HS-27A (cell line): ENCODE measurements around the gene DDC.
"Not testable (repeated sequence)": the region's sequence is repeated elsewhere in the genome, so short reads cannot be mapped to it uniquely, and the experiment has no call there.

Source experiments
- DNase-seq: peaks from one replicate; pipeline ENCODE4 v3.0.0-alpha.2; 2012; ENCODE audit warnings: low read depth, missing footprints

The DDC gene

DNA sequence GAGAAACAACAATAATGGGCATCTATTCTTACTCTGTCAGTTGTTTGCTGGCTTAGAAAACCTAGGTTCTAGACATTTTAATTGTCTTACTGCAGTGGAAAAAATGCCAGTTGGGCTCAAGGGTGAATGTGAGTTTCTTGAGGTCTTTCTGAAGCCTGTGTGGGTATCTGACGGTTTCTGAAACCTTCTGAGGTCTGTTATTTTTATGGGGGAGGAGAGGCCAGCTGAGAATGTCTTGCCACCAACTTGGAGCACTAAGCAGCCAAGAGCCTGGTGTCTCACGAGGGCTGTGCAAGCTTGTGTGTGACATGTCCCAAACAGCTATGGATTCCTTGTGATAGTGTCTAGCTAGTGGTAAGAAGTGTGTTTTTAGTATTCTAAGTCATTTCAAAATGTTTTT, 24.2 kb upstream of the DDC start:
- DNase-seq: no peak

DNA sequence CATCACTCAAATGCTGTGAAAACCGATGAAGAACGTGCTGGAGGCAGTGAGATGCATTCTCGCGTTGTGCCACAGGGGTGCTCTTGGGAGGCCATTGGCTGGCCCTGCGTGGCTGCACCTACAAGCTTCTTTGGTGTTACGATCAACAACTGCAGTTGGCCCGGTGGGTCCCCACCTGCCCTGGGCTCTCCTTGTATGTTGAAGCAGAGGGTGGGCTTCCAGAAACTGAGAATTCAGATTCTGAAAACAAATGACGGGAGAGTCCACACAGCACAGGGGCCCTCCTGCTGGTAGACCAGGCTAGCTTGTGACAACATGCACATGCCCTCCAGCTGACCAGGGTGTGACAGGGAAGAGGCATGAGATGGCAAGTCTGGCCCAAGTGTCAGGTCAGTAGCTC, 23.7 kb upstream of the DDC start:
- DNase-seq: no peak

DNA sequence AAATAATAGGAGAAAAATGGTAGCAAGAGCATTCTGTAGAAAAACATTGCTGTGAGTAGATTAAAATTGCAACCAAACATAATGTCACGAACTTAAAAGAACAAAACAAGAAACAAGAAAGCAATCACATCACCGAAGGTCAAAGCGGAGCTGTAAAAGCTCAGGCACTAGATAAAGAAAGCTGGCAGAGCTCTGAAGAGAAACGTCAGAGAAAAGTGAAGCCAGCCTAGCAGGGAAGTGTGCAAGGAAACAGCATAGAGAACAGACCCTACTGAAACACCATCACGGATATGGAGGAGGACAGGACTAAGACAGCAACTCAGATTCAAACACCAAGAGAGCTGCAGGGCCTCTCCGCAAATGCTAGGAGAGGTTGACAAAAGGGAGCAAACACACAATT, 22.5 kb upstream of the DDC start:
- no peak for DNase-seq

DNA sequence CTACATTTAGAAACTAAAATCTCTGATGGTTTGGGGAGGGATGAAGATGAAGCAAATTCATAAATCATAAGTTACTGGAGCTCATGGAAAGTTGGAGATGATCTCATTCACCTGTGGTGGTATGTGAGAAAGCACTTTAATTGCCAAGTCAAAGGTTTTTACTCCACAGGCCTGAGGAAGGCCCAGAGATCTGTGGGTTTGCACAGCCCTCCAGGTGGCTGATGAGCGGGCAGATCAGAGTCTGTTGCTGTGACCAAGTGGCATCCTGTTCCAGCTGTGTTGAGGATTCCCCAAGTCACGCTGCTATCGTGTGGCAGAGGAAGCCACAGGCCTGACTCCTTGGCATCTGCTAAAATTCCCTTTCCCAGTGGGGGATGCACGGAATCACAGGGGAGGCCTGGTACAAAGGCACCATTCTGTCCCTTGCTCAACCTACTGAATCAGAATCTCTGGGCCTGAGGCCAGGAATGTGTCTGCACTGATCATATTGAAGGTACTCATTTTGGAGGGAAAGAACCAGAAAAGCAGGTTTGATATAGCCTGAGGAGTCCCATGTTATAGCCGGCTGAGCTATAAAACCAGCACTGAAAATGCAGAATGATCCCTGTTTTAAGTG, 19.7 kb upstream of the DDC start:
- DNase-seq: no peak

DNA sequence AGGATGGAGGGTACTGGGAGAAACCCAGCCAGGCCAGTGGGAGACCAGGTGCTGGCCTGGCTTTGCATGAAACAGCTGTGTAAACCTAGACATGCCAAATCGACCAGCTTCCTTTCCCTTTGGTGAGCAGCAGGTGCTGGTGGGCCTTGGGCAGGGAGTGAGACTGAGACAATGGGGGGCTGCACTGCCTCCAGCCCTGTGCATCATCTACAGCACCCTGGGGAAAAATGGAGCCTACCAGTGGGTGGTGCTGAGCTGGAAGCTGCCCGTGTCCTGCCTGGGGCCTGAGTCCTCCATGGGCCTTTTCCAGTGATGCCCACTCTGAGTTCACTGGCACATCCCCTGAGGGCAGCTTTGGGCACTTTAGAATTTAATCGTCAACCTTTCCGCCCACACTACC, 19.2 kb upstream of the DDC start:
- DNase-seq: no peak

DNA sequence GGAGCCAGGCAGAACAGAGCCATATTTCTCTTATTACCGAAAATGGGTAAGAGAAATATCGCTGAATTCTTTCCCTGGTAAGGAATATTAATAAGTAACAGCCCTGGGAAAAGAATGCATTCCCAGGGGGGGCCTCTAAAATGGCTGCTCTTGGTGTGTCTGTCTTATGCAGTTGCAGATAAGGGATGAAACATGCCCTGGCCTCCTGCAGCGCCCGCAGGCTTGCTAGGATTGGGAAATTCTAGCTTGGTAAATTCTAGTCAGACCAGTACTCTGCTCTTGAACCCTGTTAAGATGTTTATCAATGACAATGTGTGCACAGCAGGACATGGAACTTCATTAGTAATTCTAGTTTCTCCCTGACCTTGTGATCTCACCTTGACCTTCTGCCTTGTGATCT, 18.1 kb upstream of the DDC start:
- DNase-seq: not testable (repeated sequence)

DNA sequence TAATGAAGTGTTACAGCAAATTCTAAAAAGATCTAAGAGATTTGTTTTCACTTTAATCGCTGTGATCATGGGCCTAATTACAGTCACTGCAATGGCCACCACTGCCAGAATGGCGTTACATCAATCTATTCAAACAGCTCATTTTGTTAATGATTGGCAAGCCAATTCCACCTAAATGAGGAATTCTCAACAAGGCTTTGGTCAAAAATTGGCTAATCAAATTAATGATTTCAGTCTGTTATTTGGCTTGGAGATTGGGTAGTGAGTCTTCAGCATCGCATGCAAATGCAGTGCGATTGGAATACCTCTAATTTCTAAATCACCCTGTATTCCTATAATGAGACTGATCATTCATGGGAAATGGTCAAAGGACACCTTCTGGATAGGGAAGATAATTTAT, 17.1 kb upstream of the DDC start:
- not testable (repeated sequence) for DNase-seq

DNA sequence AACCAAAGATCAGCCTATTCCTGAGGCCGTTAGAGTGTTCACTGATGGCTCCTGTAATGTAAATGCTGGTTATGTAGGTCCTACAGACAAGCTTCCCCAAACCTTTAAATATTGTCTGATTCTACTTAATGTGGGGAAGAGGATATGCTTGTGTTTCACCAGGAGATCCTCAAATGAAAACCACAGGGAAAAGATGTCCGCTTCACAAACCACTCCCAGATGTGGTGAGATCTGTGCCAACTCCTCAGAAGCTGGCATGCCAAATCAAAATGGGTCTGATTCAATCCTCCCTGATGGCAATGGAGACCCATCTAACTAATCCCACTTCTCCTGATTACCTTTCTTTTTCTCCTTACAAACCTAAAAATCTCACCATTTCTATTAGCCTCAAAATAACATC, 15.5 kb upstream of the DDC start:
- DNase-seq: not testable (repeated sequence)

DNA sequence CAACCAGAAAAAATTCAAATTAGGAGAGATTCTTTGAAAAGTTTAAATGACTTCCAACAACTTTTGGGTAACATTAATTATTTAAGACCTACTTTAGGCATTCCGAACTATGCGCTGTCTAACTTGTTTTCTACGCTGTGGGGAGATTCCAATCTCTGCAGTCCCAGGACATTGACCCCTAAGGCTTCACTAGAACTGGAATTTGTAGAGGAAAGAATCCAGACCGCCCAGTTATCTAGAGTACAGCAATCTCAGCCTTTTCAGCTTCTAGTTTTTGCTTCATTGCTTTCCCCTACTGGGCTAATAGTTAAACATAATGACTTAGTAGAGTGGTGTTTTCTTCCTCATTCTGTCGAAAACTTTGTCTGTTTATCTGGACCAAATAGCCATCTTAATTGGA, 14.9 kb upstream of the DDC start:
- DNase-seq: no peak

DNA sequence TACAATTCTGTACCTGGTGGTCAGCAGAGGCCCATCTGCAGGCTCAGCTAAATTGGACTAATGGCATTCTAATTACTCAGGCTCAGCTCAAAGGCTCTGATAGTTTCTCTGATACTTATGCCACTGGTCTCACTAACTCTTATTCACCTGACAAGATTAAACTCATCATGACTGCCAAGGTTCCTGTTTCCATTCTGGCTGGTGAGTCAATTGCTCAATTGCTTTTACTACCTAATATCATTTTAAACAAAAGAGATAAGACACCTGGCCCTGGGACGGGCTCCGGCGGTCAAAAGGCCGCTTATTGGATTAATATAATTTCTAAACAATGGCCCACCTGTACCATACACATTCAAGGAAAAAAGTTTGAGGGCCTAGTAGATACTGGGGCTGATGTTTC, 12.9 kb upstream of the DDC start:
- DNase-seq: not testable (repeated sequence)

DNA sequence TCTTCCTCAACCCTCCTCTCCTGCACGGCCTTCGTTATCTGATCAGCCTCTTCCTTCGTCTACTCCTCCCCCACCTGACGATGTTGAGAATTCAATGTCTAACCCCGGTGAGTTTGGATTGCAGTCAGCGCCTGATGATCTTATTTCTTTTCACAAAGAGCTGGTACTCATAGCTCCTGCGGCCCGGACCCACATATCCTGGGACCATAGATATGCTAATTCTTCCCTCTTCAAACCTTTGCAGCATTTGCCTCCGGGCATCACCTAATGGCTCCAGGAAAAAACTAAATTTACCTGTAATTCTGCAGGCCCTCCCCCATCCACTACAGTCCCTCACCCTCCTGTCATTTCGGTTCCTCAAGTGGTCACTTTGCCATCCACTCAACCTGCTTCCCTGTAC, 12.4 kb upstream of the DDC start:
- no peak for DNase-seq

DNA sequence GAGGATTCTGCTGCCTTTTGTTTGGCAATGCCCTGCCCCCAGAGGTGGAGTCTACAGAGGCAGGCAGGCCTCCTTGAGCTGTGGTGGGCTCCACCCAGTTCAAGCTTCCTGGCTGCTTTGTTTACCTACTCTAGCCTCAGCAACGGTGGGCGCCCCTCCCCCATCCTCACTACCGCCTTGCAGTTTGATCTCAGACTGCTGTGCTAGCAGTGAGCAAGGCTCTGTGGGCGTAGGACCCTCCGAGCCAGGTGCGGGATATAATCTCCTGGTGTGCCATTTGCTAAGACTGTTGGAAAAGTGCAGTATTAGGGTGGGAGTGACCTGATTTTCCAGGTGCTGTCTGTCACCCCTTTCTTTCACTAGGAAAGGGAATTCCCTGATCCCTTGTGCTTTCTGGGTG, 11.2 kb upstream of the DDC start:
- DNase-seq: not testable (repeated sequence)

DNA sequence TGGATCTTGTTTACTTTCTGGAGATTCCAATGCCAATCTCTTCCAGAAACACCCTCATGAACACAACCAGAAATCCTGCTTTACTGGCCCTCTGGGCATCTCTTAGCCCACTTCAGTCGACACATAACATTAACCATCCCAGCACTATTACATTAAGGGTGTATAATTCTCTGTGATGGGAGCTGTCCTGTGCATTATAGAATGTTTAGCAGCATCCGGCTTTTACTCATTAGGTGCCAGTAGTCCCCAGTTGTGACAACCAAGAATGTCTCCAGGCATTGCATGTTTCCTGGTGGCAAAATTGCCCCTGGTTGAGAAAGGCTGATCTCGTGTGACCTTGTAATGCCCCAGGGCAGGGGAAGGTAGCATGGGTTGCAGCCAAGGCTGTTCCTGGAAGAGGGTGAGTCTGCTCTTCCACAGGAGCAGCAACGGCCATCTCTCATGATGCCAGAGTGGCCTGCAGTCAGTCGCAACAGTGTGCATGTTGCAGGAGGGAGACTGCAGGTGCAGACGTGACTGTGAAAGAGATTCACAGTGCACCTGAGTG, 2.6 kb upstream of the DDC start:
- DNase-seq: no peak

DNA sequence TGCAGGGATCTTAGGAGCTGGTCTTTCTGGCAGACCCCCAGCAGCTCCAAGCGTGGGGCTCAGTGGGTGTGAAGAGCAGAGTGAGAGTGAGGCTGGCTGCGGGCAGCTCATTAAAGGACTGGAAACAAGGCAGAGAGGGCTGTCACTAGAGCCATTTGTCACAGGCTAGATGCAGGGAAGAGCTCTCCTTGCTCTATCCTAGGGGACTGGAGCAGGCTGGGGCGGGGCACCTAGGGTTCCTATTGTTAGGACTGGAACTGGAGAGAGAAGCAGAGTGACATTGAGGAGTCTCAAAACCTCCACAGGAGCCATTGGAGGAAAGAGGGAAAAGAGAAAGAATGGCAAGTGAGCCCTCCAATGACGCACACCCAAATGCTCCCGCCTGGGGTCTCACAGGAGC, 772 bp upstream of the DDC start:
- no peak for DNase-seq

DNA sequence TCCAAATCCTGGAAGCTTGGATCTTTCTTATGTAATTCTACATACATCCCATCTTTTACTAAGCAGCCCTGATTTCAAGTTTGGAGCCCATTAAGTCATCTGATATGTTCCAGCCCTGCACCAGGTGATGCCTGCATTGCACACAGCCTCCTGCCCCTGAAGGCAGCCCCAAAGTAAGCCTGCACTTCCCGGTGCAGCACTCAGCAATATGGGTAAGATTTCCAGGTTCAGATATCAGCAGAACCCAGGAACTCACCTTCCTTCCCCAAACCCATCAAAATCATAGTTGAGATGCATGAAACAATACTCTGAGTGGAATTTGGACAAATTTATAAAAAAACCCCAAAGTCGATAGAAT, 333 bp upstream of the DDC start:
- no peak for DNase-seq

DNA sequence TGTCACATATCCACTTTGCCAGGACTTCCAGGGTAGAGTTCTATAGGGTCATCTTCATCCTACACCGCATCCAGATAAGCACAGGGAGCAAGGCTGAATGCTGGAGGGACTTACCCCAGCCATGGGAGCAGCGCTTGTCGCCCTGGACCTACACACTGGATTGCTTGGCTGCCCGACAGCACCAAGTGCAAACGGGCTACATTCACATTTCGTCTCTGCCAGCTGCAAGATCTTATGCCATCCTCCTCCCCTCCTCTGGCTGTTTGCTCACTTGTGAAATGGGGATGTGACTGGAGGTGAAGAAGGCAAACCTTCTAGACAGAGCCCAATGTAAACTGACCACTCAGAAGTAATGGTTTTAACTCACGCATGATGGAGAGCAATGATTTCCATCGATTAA, 1.0 kb downstream of the DDC start:
- no peak for DNase-seq

DNA sequence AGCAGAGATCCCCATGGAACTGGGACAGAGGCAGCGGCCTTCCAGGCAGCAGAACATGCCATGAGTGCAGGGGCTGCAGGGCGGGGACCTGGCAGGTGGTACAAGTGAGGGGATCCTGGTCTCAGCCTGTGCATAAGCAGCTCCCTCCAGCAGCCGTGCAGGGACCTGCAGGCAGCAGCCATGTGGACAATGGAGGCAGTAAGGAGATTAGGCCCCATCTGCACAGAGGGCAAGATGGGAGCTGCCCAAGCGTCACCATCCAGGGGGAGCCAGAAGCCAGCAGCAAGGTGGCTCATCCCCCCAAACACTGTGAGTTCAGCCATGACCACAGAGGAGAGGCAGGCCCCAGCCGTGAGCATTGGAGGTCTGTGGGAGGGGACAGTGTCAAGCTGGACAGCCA, 3.1 kb downstream of the DDC start:
- no peak for DNase-seq

DNA sequence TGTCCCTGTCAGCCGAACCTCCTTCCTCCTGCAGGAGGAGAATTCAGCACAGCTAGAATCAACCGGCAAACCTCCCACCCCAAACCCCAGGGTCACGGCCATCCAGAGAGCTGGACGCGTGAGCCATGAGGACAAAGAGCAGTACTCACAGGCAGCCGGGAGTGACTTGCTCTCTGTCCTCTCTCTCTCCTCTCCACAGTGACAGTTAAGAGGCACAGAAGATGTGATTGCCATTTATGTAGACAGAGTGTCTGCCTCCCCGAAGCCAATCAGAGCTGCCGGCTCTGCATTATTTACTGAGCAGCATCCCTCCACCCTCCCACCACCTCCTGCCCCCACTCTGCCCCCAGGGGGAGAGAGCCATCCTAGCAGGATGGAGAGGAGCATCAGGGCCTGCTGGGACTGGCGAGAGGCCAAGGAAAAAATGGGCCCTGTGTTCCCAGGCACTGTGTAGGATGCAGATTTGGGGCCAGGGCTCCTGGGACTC, 4.3 kb downstream of the DDC start:
- no peak for DNase-seq

DNA sequence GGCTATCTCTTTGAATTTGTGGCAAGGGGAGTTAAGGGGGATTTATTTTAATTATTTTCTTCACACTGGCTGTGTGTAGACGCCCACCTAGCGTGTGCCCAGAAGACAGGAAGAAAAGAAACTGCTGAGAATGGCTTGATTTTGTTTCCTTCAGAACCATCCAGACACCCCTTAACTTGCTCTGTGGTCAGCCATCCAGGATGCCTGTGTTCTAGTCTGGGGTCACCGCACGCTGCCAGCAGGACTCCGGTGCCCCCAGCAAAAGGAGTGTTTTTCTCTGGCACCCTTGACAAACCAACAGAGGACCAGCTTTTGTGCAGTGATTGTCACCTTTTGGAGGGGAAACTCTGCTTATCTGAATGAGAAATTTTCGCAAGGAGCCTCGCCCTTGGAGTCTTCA, 5.3 kb downstream of the DDC start:
- no peak for DNase-seq

DNA sequence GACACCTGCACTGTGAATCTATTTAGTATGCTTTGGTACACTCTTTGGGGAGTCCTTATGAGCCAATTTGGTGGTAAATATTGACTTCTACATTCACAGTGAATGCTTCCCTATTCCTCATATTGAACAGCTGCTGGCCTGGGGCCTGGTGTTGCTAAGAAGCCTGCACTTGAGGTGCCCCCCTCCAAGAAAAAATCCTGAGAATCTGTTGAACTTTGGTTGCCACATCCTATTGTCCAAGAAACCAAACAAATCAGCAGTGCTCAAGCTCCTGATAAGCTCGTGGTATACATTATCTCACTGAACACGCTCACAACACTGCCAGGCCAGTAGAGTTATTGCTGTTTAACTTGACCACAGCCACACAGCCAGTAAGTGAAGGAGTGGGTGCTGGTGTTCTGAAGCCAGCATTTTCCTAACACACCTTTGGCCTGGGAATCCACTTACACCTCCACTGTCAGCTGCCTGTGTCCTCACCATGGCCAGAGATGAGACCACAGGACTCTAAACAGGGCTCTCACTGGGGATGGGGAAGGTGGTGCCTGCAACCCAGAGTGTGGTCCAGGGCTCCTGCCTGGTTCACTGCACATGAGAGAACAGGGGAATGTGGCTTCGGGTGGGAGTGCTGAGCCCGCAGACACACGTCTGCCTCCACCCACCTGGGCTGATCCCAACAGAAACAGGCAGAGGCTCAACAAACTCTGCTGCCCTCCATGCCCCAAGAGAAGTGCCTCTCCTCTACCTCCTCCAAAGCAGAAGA, 6.7 kb downstream of the DDC start:
- DNase-seq: no peak

DNA sequence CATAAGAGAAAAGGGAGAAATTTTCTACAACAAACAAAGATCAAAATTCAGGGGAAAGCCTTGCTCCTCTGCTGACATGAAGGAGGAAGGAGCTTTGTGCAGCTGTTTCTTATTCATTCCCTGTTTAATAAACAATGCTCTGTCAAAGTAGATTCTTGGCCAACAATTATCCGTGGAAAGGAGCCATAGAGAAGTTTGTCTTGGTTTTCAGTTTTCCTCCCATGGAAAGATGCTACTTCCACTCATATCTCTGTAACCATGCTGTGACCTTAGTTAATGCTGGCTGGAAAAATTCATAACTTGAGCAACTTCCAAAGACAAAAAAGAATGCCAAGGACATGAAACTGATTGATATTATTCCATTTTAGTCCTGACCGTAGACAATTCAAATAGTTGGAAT, 8.1 kb downstream of the DDC start:
- no peak for DNase-seq

DNA sequence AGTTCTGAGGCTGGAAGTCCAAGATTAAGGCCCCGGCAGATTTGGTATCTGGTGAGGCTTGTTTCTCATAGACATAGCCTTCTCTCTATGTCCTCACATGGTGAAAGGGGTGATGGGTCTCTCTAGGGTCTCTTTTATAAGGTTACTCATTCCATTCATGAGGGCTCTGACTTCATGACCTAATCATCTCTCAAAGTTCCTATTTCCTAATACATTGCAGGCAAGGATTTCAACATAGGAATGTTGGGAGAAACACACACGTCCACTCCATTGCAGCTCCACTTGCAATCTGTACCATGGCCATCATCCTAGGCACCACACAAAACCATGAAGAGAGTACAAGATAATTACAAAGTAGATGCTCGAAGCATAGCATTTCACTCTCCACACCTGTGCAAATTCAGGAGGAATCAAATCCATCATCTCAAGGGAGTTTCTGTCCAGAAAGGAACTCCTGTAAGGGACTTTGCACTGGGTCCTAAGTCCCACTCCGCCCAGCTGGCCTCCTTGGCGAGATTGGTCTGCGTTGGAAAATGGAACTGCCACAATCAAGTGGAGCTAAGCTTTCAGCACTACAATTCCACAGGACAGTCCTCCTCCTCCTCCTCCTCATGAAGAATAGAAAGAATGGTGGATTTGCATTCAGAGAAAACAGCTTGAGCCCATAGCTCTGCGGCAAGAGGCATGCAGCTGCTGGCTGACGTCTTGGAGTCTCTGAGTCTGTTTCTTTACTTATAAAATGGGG, 8.8 kb downstream of the DDC start:
- DNase-seq: no peak

DNA sequence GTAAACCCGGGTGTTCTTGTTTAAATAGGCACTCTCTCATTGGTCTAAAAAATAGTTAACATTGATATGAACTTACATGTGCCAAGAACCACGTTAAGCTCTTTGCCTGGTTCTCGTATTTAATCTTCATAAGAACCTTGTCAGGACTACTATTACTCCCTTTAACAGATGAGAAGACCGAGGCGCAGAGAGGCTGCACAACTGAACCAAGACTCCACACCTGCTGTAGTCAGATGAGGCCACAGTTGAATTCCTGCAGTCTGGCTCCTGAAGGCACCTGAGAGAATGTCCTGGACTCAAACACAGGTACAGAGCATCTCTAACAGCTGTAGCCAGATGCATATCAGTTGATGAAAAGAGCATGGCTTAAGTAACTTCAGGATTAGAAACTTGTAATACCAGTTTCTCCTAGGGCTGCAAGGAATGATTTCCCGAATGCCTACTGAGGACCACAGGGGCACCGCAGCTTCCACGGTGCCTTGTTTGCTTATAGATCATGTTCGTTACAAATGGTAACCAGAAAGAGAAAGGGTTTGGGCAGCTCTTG, 9.5 kb downstream of the DDC start:
- DNase-seq: no peak
